ENCODE results near the gene PEAR1.

DNA sequence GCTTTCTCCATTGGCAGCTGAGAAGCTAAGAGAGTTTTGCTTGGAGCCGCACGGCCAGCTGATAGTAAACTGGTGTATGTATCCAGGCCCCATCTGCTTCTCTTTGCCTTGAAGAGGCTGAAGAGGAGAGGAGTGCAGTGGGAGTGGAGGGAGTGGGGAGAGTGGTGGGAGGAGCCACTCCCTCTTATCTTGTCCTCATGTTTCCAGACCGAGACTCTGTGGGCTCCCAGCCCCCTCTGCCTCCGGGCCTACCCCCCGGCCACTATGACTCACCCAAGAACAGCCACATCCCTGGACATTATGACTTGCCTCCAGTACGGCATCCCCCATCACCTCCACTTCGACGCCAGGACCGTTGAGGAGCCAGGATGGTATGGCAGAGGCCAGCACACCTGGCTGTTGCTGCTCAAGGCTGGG, 20.9 kb downstream of the PEAR1 start:
- TF ChIP-seq, protein P1, sequence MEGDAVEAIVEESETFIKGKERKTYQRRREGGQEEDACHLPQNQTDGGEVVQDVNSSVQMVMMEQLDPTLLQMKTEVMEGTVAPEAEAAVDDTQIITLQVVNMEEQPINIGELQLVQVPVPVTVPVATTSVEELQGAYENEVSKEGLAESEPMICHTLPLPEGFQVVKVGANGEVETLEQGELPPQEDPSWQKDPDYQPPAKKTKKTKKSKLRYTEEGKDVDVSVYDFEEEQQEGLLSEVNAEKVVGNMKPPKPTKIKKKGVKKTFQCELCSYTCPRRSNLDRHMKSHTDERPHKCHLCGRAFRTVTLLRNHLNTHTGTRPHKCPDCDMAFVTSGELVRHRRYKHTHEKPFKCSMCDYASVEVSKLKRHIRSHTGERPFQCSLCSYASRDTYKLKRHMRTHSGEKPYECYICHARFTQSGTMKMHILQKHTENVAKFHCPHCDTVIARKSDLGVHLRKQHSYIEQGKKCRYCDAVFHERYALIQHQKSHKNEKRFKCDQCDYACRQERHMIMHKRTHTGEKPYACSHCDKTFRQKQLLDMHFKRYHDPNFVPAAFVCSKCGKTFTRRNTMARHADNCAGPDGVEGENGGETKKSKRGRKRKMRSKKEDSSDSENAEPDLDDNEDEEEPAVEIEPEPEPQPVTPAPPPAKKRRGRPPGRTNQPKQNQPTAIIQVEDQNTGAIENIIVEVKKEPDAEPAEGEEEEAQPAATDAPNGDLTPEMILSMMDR (IDR thresholded peaks at IDR 0.05): no peak
- TF ChIP-seq EZH2 (IDR thresholded peaks at IDR 0.05; ENCODE audit: borderline replicate concordance, insufficient read depth, low read depth, low read length, poor library complexity, severe bottlenecking): no peak

Measured in B cell (primary cell).